Hypothalamus (tissue), 51 donors: Measurements from ENCODE around the gene TBX3.

Experiments
- DNase-seq, 51 donors: peaks; one replicate each; lab custom pipeline; 2025; lab: John Stamatoyannopoulos, UW

TBX3 gene

DNA sequence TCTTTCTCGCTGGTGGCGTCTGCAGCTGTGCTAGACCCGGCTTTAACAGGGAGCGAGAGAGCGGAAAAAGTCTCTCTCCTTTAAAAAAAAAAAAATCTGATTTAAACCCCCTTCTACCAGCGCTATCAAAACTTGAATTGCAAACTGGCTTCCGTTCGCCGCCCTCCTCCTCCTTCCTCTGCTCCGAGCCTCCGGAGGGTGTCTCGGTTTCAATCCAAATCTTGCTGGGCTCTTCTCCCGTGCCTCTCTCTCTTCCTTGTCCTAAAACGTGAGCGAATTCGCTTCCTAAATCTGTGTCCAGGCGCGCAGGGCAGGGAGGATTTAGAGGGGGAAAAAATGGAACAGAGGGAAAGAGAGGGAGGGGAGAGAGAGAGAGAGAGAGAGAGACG, 272 bp downstream of the TBX3 start:
- no peak for DNase-seq

DNA sequence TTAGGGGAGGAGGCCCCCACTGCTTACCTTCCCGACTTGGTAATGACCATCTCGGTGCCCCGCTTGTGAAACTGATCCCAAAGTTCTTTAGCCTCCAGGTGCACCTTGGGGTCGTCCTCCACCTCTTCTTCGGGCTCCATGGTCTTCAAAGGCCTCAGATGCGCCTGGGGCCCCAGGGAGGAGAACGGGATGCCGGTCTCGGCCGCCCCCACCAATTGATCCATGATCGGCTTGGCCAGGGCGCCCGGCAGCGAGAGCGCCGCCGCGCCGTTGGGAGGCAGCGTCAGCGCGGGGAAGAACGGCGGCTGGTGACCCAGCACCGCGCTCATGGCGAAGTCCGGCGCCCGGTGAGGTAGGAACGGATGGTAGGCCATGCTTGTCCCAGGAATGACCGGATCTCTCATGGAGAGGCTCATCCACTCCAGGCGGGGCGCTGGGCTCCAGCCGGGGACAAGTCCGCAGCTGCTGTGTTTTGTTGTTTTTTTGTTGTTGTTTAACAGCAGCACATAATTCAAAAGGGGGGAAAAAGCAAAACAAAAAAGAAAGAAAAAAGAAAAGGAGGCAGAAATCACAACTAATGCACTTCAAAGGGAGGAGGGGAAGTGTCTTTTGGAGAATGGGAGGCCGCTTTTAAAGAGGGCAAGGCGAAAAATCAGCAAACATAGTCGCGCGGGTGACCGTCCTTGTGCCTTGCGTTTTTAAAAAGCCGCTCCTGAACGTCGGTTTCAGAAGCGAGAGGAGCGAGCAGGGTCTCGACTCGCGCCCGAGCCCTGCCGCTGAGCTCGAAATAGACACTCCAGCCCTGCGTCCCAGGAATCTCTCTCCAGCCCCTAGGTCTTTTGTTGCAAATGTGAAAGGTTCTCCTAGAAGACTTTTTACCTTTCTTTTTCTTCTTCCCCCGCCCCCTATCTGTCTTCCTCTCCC, 928 bp downstream of the TBX3 start:
- no peak for DNase-seq

DNA sequence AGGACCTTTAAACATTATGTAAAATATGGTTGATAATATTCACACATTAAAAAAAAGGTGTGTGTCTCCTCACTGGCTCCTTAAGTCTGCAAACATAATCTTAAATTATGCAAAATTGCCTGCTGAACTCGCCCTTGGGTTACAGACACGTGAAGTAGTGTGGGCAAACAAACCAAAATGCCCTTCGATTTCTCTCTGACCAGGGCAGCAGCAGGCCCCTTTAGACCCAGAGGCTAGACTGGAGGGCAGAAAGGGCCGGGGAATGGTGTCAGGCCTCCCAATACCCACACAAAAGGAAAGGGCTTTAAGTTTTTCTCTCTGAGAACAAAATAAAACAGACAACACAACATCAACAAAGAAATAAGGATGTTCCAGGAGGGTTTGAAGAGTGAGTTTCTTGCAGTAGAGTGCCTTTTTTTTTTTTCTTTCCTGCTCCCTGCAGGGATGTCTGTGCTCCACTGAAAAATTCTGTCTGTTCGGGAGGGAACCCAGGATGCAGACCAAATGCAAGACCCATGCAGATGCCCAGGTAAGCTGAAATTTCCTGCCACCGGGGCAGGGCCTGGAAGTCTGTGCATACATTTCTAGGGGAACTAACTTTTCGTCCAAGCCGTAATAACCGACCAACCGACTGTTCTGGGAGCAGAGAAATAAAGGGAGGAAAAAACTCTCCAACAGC, 1.7 kb downstream of the TBX3 start:
- DNase-seq = no peak

DNA sequence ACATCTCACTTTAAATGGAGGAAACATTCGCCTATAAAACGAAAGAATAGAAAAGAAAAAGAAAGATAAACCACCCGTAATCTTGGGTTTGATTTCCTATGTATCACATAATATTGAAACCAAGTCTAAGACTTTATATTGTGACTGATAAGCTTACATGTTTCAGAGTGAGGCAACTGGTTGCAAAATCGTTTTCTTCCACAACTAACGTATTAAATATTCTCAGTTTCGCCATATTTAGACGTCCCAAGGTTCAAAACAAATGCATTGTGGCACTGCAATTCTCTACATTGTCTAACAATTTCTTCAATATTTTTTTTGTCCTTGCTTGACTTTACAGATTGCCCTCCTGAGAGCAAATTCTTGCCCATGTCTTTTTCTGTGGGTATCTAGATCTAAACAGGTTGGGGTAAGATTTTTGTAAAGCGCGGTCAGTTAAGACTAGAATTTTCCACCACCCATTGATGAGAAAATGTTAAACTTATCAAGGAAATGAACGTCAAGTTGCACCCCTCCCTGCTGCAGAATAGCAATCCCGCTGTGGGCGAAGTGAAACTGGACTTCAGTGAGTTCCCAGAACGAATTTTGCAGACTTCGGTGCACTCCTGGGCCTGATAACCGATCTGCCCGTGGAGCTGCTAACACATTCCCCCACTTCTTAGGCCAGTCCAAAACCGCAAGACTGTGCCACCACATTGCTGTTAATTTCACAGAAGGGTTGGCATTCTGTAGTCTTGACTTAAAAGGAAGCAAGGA, 2.7 kb downstream of the TBX3 start:
- no peak for DNase-seq

DNA sequence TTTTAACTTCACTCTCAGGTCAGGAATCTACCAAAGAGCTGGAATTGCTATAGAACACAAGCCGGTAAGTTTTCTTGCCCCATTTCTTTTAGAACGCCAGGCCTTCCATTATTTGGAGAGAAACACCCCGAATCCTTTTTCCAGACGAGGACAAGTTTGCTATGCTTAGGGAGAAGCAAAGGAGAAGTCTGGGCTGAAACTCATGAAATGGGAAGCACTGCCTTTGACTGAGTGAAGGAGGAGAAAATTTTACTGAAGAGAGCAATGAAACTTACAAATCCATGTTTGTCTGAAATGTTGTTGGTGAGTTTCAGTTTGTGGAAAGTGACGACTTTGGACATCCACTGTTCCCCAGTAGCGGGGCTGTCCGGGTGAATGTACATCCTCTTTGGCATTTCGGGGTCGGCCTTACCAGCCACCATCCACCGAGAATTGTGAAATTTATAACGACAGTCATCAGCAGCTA, 3.3 kb downstream of the TBX3 start:
- DNase-seq = no peak

DNA sequence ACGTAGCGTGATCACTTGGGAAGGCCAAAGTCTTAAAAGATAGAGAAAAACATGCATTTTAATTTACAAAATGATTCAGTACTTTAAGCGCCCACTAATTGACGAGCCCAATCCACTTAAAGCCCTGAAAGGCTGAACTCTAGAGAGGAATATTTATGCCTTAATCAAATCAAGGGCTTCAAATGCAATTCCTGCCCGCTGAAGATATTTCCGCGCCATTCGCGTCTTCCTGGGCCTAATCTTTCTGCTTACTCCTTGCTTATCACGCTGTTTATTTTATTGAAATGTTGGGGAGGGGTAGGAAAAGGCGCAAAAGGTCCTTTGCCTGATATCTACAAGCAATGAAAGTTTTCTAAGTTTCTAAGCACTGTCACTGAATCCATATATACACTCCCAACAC, 4.0 kb downstream of the TBX3 start:
- no peak for DNase-seq

DNA sequence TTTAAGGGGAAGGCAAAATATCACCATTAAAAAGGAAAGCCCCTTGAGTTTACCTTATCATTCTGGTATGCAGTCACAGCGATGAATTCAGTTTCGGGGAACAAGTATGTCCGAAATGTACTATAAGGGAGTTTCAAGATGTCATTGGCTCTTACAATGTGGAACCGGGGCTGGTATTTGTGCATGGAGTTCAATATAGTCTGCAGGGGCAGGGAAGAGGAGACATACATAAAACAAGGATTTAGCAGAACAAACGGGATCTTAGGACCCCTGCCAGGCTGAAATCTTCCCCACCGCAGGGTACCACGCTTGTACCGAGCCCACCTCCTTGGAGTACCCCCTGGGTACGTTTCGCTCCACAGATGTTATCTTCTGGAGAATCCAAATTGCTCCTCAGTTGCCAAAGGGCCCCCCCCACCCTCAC, 4.5 kb downstream of the TBX3 start:
- DNase-seq = no peak

DNA sequence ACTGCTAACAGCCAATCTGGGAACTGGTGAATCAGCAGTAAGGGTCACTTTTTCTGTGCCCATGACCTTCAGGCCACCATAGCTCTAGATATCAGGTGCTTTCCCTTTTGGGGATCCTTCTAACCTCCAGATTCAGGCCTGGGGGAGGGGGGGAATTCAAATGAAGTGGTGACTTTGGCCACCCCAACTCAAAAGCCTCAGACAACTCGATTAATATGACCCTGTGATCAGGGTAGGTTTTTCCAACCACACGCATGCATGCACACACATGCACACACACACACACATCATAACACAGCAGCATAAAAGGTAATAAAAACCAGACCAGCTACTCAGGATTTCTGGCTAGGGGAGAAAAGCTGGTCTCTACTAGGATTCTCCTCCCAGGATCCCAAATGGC, 5.3 kb downstream of the TBX3 start:
- DNase-seq = no peak

DNA sequence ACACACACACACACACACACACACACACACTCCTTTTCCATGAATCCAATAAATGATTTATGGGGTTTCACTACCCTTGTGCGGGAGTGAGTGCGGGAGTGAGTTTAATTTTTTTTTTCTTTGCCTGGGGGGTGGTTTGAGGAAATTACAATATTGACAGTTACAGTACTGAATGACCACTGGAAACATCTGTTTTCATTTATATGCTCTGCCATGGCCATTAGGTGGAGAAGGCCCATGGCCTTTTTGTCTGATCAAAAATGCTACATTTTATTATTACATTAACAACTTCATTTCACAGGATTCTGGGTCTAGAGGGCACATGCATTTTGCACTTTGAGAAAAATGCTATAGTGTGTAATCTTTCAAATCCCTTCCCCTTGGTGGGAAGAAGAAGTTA, 5.9 kb downstream of the TBX3 start:
- no peak for DNase-seq

DNA sequence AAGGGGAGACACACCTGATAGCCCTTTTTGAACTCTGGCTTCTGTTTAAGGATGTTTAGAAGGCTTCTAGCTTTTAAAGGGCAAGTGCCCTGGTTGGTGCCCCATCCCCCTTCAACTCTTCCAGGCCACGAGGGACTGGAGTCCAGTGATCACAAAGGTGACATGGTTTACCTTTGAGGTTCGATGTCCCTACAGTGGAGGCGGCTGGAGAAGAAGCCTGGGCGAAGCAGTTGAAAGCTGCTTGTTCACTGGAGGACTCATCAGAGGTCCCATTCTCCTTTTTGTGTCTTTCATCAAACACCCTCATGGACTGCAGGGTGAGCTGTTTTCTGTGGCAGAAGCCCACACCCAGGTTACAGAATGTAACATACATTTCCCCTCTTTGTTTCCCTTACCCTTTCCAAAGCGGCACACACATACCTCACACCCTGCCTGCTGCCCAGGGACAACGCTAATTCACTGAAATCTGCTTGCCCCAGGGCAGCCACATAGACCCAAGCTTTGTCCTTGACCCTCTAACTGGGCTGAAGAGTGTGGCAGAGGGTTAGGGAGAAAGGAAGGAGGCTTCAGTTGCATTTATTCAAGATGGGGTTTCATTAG, 7.7 kb downstream of the TBX3 start:
- DNase-seq = no peak

DNA sequence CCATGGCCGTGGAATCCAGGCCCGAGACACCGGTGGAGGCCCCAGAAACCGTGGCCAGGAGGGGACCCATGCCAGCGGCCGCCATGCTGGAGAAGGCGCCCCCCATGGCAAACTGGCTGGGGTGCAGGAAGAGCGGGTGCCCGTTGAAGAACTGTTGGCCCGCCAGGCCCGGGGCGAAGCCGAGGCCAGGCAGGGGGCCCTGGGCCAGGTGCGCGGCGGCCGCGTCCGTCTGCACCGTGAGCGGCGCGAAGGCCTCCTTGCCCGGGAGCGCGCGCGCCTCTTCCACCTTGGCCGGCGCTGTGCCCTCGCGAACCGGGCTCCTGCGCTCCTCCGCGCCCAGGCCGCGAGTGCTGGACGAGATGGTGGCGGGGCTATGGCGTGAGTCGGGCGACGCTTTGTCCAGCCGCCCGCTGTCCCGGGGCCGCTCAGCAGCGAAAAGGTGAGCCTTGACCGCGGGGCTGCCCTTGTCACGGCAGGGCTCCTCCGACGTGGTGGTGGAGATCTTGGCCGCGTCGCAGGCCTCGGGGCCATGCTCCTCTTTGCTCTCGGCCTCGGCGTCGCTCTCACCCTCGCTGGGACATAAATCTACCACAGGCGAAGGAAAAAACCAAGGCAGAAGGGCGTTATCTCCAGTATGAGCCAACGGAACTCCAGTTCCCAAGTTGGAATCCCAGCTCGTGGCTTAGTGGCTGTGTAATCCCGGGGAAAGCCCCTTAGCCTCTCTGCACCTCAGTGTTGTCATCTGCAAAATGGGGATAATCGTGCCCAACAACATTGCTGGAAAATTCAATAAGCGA, 9.5 kb downstream of the TBX3 start:
- DNase-seq = no peak

DNA sequence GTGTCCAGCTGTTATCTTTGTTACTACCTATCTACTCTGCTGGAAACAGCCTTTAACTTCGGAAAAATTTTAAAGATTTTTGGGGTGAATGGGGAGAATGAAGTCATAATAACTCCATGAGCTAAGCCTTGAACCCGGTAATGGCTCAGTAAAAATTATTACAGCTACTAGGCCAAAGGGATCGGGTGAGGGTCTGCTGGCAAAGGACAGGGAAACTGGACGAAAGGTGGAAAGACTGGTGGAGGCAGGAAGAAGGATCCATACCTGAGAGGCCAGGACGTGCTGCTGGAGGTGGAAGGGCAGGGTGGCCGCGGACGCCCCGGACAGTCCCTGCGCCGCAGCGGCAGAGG, 10.1 kb downstream of the TBX3 start:
- DNase-seq = no peak

DNA sequence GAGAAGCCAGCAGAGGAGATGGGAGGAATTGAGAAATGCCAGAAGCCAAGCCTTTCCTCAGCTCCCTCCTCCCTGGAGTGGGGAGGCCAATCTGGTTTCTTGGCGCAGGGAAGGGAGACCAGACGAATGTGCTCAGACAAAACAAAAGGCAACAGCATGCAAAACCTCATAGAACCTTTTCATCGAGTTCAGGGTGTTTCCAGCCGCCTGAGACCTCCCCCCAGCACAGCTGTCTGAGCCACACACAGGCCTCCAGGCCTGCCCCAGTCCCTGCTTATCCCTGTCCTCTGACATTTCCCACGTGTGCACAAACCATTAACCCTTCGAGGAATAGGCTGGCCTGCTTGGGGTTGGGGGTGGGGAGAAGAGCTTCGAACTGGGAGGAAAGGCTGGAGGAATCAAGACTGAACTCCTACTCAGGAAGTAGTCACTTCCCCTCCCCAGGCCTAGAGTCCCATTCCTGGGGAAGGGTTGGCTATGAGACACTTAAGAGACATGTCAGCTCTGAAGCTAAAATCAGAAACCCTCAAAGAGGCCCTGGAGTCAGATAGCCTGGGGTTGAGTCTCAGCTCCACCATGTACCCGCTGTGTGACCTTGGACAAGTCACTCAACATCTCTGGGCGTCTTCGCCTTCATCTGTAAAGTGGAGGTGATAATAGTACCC, 10.7 kb downstream of the TBX3 start:
- no peak for DNase-seq

DNA sequence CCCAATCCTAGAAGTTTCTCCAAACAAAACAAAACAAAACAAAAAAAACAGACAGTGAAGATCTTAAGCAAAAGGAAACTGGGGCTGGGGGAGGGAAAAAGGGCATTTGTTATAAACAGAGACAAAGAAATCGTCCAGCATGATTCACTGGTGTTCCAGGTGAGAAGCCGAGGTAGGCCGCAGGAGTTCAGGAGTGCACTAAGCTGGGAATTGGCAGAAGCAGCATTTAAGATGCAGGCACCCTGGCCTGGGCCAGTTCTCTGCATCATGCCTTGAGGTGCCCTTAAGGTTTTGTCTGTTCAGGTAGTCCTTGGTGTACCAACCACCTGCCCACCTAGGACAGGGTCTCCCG, 11.2 kb downstream of the TBX3 start:
- DNase-seq = no peak

DNA sequence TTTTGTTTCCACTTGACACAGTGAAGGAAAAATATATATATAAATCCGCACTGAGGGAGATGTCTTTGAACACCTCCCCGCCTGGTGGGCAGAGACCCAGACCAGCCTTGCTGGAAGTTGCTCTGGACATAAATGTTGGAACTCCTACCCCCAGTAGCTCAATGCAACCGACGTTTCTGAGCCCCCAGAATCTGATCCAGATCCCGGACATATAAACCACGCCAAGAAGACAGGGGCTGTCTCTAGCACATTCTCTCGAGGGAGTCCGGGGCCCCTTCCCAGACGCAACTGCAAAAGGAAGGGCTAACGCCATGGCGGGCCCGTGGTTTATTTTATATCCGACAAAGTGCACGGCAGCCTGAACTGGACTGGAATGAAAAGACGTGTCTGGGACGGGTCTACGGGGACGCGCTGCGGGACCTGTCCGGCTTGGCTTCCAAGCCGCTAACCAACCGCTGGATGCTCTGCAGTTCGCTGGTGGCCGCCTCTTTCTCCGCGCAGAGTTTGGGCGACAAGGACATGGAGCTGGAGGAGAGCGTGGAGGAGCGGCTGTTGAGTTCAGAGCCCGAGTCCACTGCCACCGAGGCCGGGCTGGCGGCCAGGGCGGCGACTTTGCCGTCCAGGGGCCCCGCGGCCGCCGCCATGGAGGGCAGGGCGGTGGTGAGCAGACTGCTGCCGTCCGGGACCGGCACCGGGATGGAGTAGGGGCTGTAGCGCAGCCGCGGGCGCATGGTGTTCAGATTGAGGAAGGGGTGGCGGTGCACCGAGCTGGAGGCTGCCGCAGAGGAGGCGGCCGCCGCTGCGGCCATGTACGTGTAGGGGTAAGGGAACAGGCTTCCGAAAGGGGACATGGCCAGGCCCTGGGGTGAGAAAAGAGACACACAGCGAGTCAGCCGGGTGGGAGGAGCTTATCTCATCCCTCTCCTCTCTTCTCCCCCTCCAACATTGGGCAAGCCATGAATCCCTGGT, 12.2 kb downstream of the TBX3 start:
- no peak for DNase-seq

DNA sequence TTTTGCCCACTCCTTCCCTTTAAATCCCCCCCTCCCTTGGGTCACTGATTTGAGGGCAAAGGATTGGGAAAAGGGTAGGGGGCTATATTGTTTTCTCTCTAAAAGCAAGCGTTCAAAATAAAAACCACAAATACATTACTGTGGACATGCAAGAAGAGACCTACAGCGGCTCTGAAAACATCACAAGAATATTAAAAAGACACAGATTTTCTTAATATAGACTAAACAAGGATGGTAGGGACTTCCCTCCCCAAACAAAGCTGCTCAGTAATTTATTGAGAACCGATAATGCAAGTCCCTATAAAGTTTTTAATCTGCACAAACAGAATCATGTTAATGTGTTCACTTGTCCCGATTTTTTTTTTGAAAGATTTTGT, 12.9 kb downstream of the TBX3 start:
- no peak for DNase-seq

DNA sequence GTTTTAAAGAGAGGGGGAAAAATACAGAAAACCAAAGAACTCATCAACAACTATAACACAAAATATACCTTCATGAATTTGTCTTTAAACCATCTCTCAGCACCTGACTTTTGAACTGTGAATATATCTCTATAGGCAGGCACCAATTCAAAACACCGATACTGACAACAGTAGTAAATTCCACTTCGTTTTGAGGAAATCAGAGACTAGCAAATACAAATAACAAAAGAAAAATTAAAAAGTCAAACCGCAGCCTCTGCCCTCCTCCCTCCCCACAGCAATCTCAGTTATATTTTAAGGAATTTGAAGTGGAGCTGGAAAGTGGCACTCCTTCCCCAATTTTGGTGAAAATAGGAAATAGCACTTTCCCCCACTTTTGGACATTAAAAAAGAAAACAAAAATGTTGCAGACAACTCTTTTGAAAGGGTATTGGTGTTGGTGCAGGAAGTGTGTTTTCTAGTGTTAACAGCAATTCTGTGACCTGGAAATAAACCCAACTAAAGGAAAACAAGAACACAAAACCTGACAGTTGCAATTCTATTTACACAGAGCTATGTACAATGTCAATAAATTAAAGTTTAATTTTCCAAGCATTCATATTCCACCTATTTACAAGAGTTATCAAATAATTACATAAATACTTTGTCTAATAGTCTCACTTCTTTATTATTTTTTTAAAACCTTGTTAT, 13.5 kb downstream of the TBX3 start:
- DNase-seq = no peak
